Skeletal muscle tissue (tissue), 4 donors: ENCODE measurements around the gene PCDHGC3. TPM values are rescaled to one million over a fixed set of nuclear protein-coding genes. Genes with fewer than 3 reads are reported as not detected.

Experiments used
- H3K27ac ChIP-seq: one replicate; pipeline ENCODE4 v1.7.0; 2013; ENCODE audit warnings: mild to moderate bottlenecking, low read depth, low read length, inconsistent platforms
- H3K27me3 ChIP-seq, 3 donors: one replicate each; pipeline ENCODE4 v1.7.0; 2013; ENCODE audit warnings: low read length in 3 of 3; ENCODE audit not compliant: control insufficient read depth in 3 of 3, insufficient read depth in 3 of 3
- H3K36me3 ChIP-seq, 3 donors: one replicate each; pipeline ENCODE4 v1.7.0; 2013; ENCODE audit warnings: low read length in 3 of 3; ENCODE audit not compliant: control insufficient read depth in 3 of 3, insufficient read depth in 3 of 3
- H3K4me1 ChIP-seq, 3 donors: one replicate each; pipeline ENCODE4 v1.7.0; 2013; ENCODE audit warnings: low read length in 3 of 3, mild to moderate bottlenecking in 3 of 3; ENCODE audit not compliant: control insufficient read depth in 3 of 3, insufficient read depth in 3 of 3
- H3K4me3 ChIP-seq, 3 donors: one replicate each; pipeline ENCODE4 v1.7.0; 2013; ENCODE audit warnings: low read length in 3 of 3
- H3K9ac ChIP-seq, 3 donors: one replicate each; pipeline ENCODE4 v1.7.0; 2013; ENCODE audit warnings: low read length in 3 of 3, mild to moderate bottlenecking in 3 of 3, moderate library complexity in 2 of 3, low read depth in 1 of 3
- H3K9me3 ChIP-seq, 3 donors: one replicate each; pipeline ENCODE4 v1.7.0; 2013; ENCODE audit warnings: low read length in 3 of 3; ENCODE audit not compliant: control insufficient read depth in 3 of 3
- total RNA-seq: library from RNA; depleted of rRNA; stranded (reverse); fragments of >200 nt; gene quantifications from one replicate; pipeline ENCODE4 v1.2.3, GENCODE V29; 2014
- donor health status: Osteomylitis.

The PCDHGC3 gene
- total RNA-seq, 1 donor from 2014 or later, result 38.1 TPM

DNA sequence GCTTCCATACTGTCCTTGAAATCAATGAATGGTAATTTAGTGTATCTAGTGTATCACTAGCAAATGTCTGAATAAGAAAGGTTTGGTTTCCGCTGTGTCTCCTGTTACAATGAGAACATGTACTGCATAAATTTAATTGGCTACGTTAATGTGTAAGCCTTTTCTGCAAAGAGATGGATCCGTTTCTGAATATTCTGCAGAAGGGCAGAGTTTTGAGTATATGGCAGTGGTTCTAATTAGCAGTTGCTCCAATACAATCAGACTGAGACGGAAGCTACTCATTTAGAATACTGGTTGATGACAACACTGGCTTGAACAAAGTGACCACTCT, 8.5 kb downstream of the PCDHGC3 start:
- peak overlapping the region in 2 of 3 donors; percentile 25 to 32 for H3K9ac ChIP-seq
- no peak overlapping the region for H3K27ac ChIP-seq

DNA sequence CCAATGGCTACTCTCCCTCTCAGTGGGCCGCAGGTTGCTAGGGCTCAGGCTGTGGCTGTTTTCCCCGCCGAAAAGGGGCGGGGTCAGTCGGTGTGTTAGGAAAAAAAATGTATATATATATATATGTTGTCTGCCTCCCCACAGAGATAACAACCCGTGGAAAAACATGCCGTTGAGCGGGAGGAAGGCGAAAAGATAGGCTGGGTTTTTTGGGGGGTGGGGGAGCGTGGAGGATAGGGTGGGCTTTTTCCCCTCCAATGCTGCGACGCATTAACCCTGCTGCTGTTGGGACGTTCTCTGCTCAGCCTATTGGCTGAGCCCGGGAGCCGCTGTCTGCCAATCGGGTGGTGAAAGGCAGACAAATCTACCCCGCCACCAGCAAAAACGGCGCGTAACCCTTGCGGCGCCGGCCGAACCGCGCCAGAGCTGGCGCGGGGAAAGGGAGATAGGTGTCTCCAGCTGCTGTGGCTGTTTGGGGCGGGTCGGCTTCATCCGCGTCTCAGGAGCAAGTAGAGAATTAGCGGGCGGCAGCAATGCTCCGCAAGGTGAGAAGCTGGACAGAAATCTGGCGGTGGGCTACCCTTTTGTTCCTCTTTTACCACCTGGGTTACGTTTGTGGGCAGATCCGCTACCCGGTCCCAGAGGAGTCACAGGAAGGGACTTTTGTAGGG, 9.0 kb downstream of the PCDHGC3 start, which contains the start of gene PCDHGC4:
PCDHGC4 (plus strand) TSS at position 390 of the 671 bp plus-strand sequence; CDS start at position 534, 144 bp downstream.
- Histone ChIP-seq H3K4me3 (peak within 1 kb of the TSS; percentile 25 to 65 (median 54)), H3K27ac (no peak within 1 kb of the TSS), H3K9me3 (no peaks in the 10 kb centered on the region), H3K27me3 (peaks cover 0 to 4% (median 0%) of the 10 kb centered on the region in 3 donors), H3K4me1 (peaks cover 35 to 41% (median 39%) of the 10 kb centered on the region in 3 donors), H3K36me3 (peaks cover 6 to 9% (median 8%) of the 10 kb centered on the region in 3 donors), H3K9ac (peak within 1 kb of the TSS in 2 of 3 donors; percentile 32 to 60)

More for the DNA sequence above, 8.5 kb downstream of the PCDHGC3 start:
- Histone ChIP-seq H3K9me3 (no peaks in the 10 kb centered on the region), H3K27me3 (peaks cover 0 to 4% (median 0%) of the 10 kb centered on the region in 3 donors), H3K4me1 (peaks cover 40 to 46% (median 44%) of the 10 kb centered on the region in 3 donors), H3K36me3 (peaks cover 3 to 9% (median 6%) of the 10 kb centered on the region in 3 donors), H3K4me3 (peak overlapping the region; percentile 25 to 65 (median 54))

DNA sequence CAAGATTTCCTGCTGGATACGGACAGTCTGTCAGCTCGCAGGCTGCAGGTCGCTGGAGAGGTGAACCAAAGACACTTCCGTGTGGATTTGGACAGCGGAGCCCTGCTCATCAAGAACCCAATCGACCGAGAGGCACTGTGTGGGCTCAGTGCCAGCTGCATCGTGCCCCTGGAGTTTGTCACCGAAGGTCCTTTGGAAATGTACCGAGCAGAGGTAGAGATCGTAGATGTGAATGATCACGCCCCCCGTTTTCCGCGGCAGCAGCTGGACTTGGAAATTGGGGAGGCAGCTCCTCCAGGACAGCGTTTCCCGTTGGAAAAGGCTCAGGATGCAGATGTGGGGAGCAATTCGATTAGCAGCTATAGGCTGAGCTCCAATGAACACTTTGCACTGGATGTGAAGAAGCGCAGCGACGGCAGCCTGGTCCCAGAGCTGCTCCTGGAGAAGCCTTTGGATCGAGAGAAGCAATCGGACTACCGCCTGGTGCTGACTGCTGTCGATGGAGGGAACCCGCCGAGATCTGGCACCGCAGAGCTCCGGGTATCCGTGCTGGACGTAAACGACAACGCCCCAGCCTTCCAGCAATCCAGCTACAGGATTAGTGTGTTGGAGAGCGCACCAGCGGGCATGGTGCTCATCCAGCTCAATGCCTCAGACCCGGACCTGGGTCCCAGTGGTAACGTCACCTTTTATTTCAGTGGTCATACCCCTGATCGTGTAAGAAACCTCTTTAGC, 9.7 kb downstream of the PCDHGC3 start:
- Histone ChIP-seq H3K4me3 (peak overlapping the region; percentile 25 to 65 (median 34)), H3K4me1 (peaks cover 28 to 39% (median 35%) of the 10 kb centered on the region in 3 donors), H3K9ac (peak overlapping the region in 2 of 3 donors; percentile 32 to 60), H3K27me3 (peaks cover 0 to 4% (median 0%) of the 10 kb centered on the region in 3 donors), H3K9me3 (no peaks in the 10 kb centered on the region), H3K36me3 (peaks cover 9 to 12% (median 10%) of the 10 kb centered on the region in 3 donors), H3K27ac (no peak overlapping the region)

DNA sequence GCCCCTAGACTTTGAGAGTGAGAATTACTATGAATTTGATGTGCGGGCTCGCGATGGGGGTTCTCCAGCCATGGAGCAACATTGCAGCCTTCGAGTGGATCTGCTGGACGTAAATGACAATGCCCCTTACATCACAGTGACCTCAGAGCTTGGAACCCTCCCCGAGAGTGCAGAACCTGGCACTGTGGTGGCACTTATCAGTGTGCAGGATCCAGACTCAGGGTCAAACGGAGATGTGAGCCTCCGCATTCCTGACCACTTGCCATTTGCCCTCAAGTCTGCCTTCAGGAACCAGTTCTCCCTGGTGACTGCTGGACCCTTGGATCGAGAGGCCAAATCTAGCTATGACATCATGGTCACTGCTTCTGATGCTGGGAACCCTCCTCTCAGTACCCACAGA, 10.3 kb downstream of the PCDHGC3 start:
- peaks cover 23 to 39% (median 35%) of the 10 kb centered on the region in 3 donors for H3K4me1 ChIP-seq
- no peak overlapping the region for H3K4me3 ChIP-seq
- no peak overlapping the region for H3K27ac ChIP-seq
- no peak overlapping the region for H3K9ac ChIP-seq
- peaks cover 9 to 13% (median 12%) of the 10 kb centered on the region in 3 donors for H3K36me3 ChIP-seq
- H3K9me3 ChIP-seq, result no peaks in the 10 kb centered on the region
- peaks cover 0 to 4% (median 2%) of the 10 kb centered on the region in 3 donors for H3K27me3 ChIP-seq

DNA sequence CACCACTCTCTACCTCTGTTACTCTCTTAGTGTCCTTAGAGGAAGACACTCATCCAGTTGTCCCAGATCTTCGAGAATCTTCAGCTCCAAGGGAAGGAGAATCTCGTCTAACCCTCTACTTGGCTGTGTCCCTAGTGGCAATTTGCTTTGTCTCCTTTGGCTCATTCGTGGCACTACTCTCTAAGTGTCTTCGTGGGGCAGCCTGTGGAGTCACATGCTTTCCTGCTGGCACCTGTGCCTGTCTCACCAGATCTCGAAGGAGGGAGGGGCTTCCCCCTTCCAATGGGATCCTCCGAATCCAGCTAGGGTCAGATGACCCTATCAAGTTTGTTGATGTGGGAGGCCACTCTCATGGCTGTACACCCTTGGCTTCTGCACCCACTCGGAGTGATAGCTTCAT, 11.4 kb downstream of the PCDHGC3 start:
- no peak overlapping the region for H3K27ac ChIP-seq
- peaks cover 0 to 4% (median 2%) of the 10 kb centered on the region in 3 donors for H3K27me3 ChIP-seq
- no peak overlapping the region for H3K4me3 ChIP-seq
- no peak overlapping the region for H3K9ac ChIP-seq
- H3K4me1 ChIP-seq, result peaks cover 23 to 38% (median 35%) of the 10 kb centered on the region in 3 donors
- H3K36me3 ChIP-seq, result peaks cover 9 to 17% (median 13%) of the 10 kb centered on the region in 3 donors
- no peaks in the 10 kb centered on the region for H3K9me3 ChIP-seq

DNA sequence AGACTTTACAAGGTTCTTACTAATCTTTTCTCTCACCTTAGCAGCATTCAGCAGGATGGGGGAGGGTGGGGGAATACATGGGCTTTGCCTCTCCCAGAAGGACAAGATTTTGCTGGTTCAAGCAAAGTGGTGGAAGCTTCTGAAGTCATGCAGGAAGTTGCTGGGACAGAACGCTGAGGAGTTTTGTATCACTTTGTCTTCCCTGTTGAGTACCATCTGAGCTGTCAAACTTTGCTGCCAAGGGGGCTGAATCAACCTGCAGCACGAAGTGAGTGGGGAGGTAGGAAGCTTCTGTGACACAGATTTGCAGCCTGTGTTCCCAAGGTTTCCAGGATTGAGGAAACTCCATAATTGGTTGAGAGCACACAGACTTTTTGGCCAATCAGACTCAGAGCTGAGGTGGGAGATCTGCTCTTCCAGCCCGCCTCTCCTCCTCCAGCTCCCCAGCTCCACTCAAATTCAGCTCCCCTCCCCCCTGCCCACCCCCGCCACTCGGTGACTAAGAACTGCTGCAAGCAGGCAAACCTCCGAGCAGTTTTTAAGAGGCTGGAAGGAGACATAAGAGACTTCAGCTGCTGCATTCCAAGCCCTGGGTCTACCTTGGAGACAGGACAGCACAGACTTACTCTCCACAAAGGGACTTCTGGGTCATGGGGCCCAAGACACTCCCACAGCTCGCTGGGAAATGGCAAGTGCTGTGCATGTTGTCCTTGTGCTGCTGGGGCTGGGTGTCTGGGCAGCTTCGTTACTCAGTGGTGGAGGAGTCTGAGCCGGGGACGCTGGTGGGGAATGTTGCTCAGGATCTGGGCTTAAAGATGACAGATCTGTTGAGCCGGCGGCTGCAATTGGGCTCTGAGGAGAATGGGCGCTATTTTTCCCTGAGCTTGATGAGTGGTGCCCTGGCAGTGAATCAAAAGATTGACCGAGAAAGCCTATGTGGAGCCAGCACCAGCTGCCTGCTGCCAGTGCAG, 13.1 kb downstream of the PCDHGC3 start, which contains the start of gene PCDHGC5:
PCDHGC5 (plus strand) TSS at position 491 of the 971 bp plus-strand sequence; CDS start at position 651, 160 bp downstream.
- Histone ChIP-seq H3K9ac (no peak within 1 kb of the TSS), H3K4me3 (no peak within 1 kb of the TSS), H3K36me3 (peaks cover 9 to 18% (median 13%) of the 10 kb centered on the region in 3 donors), H3K4me1 (peaks cover 29 to 45% (median 40%) of the 10 kb centered on the region in 3 donors), H3K27me3 (peaks cover 0 to 4% (median 2%) of the 10 kb centered on the region in 3 donors), H3K9me3 (no peaks in the 10 kb centered on the region), H3K27ac (no peak within 1 kb of the TSS)

DNA sequence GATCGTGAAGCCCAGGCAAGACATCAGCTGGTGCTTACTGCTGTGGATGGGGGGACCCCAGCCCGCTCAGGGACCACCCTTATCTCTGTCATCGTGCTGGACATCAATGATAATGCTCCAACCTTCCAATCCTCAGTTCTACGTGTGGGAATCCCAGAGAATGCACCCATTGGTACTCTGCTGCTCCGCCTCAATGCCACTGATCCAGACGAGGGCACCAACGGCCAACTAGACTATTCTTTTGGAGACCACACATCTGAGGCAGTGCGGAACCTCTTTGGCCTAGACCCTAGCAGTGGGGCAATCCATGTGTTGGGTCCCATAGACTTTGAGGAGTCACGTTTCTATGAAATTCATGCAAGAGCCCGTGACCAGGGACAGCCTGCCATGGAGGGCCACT, 14.1 kb downstream of the PCDHGC3 start:
- peaks cover 0 to 4% (median 2%) of the 10 kb centered on the region in 3 donors for H3K27me3 ChIP-seq
- peaks cover 27 to 39% (median 38%) of the 10 kb centered on the region in 3 donors for H3K4me1 ChIP-seq
- no peak overlapping the region for H3K9ac ChIP-seq
- peaks cover 9 to 19% (median 13%) of the 10 kb centered on the region in 3 donors for H3K36me3 ChIP-seq
- no peaks in the 10 kb centered on the region for H3K9me3 ChIP-seq
- H3K27ac ChIP-seq, result no peak overlapping the region
- H3K4me3 ChIP-seq, result no peak overlapping the region

DNA sequence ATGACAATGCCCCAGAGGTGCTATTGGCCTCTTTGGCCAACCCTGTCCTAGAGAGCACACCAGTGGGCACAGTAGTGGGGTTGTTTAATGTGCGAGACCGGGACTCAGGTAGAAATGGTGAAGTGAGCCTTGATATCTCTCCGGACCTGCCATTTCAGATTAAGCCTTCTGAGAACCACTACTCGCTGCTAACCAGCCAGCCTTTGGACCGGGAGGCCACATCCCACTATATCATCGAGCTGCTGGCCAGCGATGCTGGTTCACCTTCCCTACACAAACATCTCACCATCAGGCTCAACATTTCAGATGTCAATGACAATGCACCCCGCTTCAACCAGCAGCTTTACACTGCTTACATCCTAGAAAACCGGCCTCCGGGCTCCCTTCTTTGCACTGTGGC, 14.5 kb downstream of the PCDHGC3 start:
- no peaks in the 10 kb centered on the region for H3K9me3 ChIP-seq
- no peak overlapping the region for H3K27ac ChIP-seq
- H3K36me3 ChIP-seq, result peaks cover 9 to 23% (median 16%) of the 10 kb centered on the region in 3 donors
- peaks cover 0 to 2% (median under 1%) of the 10 kb centered on the region in 3 donors for H3K27me3 ChIP-seq
- no peak overlapping the region for H3K4me3 ChIP-seq
- H3K9ac ChIP-seq, result no peak overlapping the region
- H3K4me1 ChIP-seq, result peaks cover 23 to 35% (median 34%) of the 10 kb centered on the region in 3 donors

DNA sequence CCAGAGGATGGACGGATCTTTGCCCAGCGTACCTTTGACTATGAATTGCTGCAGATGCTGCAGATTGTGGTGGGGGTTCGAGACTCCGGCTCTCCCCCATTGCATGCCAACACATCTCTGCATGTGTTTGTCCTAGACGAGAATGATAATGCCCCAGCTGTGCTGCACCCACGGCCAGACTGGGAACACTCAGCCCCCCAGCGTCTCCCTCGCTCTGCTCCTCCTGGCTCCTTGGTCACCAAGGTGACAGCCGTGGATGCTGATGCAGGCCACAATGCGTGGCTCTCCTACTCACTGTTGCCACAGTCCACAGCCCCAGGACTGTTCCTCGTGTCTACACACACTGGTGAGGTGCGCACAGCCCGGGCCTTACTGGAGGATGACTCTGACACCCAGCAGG, 15.0 kb downstream of the PCDHGC3 start:
- no peak overlapping the region for H3K27ac ChIP-seq
- H3K36me3 ChIP-seq, result peaks cover 9 to 25% (median 16%) of the 10 kb centered on the region in 3 donors
- no peaks in the 10 kb centered on the region for H3K9me3 ChIP-seq
- peaks cover 0 to 2% (median 0%) of the 10 kb centered on the region in 3 donors for H3K27me3 ChIP-seq
- no peak overlapping the region for H3K4me3 ChIP-seq
- peaks cover 21 to 31% (median 30%) of the 10 kb centered on the region in 3 donors for H3K4me1 ChIP-seq
- no peak overlapping the region for H3K9ac ChIP-seq
